OCI-LY1 (cell line): ENCODE results near the gene KCNK2.

Source experiments
- EZH2 ChIP-seq: fragments of 200-600 bp; sonication (generic), shearing (Covaris generic); IDR thresholded peaks from 2 replicates; pipeline ENCODE4 v1.8.0; 2017; ENCODE audit warnings: borderline replicate concordance, mixed run types, mild to moderate bottlenecking, antibody characterized with exemption, low read length, moderate library complexity, mixed read lengths
- TF ChIP-seq, protein P1 (sequence below): fragments of 200-600 bp; sonication (generic), shearing (Covaris generic); IDR thresholded peaks from 2 replicates; pipeline ENCODE4 v1.5.1; 2017; ENCODE audit warnings: mild to moderate bottlenecking, antibody characterized with exemption, low read length, moderate library complexity, mixed read lengths

GRCh38 chr1:215094381-215094780 lies 11.8 kb downstream of the KCNK2 start:
- TF ChIP-seq, protein P1, sequence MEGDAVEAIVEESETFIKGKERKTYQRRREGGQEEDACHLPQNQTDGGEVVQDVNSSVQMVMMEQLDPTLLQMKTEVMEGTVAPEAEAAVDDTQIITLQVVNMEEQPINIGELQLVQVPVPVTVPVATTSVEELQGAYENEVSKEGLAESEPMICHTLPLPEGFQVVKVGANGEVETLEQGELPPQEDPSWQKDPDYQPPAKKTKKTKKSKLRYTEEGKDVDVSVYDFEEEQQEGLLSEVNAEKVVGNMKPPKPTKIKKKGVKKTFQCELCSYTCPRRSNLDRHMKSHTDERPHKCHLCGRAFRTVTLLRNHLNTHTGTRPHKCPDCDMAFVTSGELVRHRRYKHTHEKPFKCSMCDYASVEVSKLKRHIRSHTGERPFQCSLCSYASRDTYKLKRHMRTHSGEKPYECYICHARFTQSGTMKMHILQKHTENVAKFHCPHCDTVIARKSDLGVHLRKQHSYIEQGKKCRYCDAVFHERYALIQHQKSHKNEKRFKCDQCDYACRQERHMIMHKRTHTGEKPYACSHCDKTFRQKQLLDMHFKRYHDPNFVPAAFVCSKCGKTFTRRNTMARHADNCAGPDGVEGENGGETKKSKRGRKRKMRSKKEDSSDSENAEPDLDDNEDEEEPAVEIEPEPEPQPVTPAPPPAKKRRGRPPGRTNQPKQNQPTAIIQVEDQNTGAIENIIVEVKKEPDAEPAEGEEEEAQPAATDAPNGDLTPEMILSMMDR: no peak
- TF ChIP-seq EZH2: no peak
